Stimulated activated CD4-positive, alpha-beta T cell treated with anti-CD3 and anti-CD28 coated beads, Interleukin-15, amount 100 ng/mL, for 1 hour (primary cell): Measurements from ENCODE around the gene LCE5A.
"Not testable (repeated sequence)": the region's sequence is repeated elsewhere in the genome, so short reads cannot be mapped to it uniquely, and the experiment has no call there.

Source experiments
- DNase-seq, 2 donors: peaks; one replicate each; pipeline ENCODE4 v3.0.0-alpha.2; 2020; ENCODE audit warnings: low read depth in 1 of 2, low spot score in 1 of 2

The LCE5A gene

GRCh38 chr1:152510503-152510902 lies at the start of gene LCE5A:
TSS of gene LCE5A (plus strand) at chr1:152510803. CDS start at chr1:152511535, 732 bp downstream.
- no peak for DNase-seq

GRCh38 chr1:152461544-152461943 lies 49.1 kb upstream of the LCE5A start:
- DNase-seq = peak; percentile 13 to 26

- DNase-seq = no peak
Observed at GRCh38 chr1:152462636-152463035, 48.0 kb upstream of the LCE5A start.

GRCh38 chr1:152466217-152466616 lies 44.4 kb upstream of the LCE5A start:
- no peak for DNase-seq

- no peak for DNase-seq
Observed at GRCh38 chr1:152473887-152474537, 36.6 kb upstream of the LCE5A start.

GRCh38 chr1:152479792-152480595 lies 30.6 kb upstream of the LCE5A start:
- DNase-seq = peak; percentile 25 to 35

- no peak for DNase-seq
Observed at GRCh38 chr1:152481869-152482664, 28.5 kb upstream of the LCE5A start.

- no peak for DNase-seq
Observed at GRCh38 chr1:152486400-152487006, 24.1 kb upstream of the LCE5A start.

GRCh38 chr1:152487871-152488270 lies 22.7 kb upstream of the LCE5A start:
- no peak for DNase-seq

GRCh38 chr1:152491537-152491936 lies 19.1 kb upstream of the LCE5A start:
- DNase-seq = not testable (repeated sequence)

- no peak for DNase-seq
Observed at GRCh38 chr1:152495066-152495675, 15.4 kb upstream of the LCE5A start.

GRCh38 chr1:152497273-152497672 lies 13.3 kb upstream of the LCE5A start:
- DNase-seq = no peak

- DNase-seq = no peak
Observed at GRCh38 chr1:152501704-152502103, 8.9 kb upstream of the LCE5A start.

GRCh38 chr1:152502496-152503180 lies 8.0 kb upstream of the LCE5A start:
- no peak for DNase-seq

GRCh38 chr1:152505083-152505482 lies 5.5 kb upstream of the LCE5A start:
- DNase-seq = no peak

GRCh38 chr1:152506899-152507498 lies 3.6 kb upstream of the LCE5A start:
- DNase-seq = no peak

GRCh38 chr1:152511596-152511995 lies 993 bp downstream of the LCE5A start:
- DNase-seq = no peak

GRCh38 chr1:152513081-152513480 lies 2.5 kb downstream of the LCE5A start:
- DNase-seq = no peak

GRCh38 chr1:152514715-152515433 lies 4.3 kb downstream of the LCE5A start:
- DNase-seq = no peak
